ENCODE results near the gene RFX3. TPM values are rescaled to one million over a fixed set of nuclear protein-coding genes. Genes with fewer than 3 reads are reported as not detected.

The RFX3 gene
- total and polyA plus RNA-seq, 2 of the 13 experiments (the other 11 are each of a cell fraction or from before 2014, with no cell fraction given): 2.7 to 5.3 TPM

- FAIRE-seq (no peak), ATAC-seq (no peak), DNase-seq (ENCODE audit: low spot score) (no peak)
- no peak overlapping the region for H2AFZ ChIP-seq (ENCODE audit: low read length)
- H3K4me1 ChIP-seq (ENCODE audit: insufficient read depth, low read length): no peaks in the 10 kb centered on the region
- H3K4me2 ChIP-seq (ENCODE audit: low read depth, low read length): no peak overlapping the region
- H3K9ac ChIP-seq (ENCODE audit: insufficient read depth, low read depth, low read length): no peak overlapping the region
- H3K27me3 ChIP-seq (ENCODE audit: control insufficient read depth in 1 of 2, insufficient read depth in 2 of 2, low read length in 2 of 2): no peaks in the 10 kb centered on the region
- no peaks in the 10 kb centered on the region; a peak in 1 of 5 replicates for H3K36me3 ChIP-seq (replicated peaks in 1 of 2; ENCODE audit: control insufficient read depth in 1 of 2, insufficient read depth in 2 of 2, low read length in 2 of 2)
- H3K79me2 ChIP-seq (ENCODE audit: insufficient read depth, low read length): no peaks in the 10 kb centered on the region
- in situ Hi-C loops (cut with HindIII; ENCODE audit: extremely low pct_ligation_motif_present, low pct_unique_long_range_greater_than_20kb) (no loop called here), intact Hi-C loops (cut with micrococcal nuclease; ENCODE audit: unreplicated experiment) (no loop called here)
- no peak overlapping the region for H3K27ac ChIP-seq (ENCODE audit: extremely low read length, insufficient read depth, low read length)
- H3K9me3 ChIP-seq (ENCODE audit: low read length): no peaks in the 10 kb centered on the region
- ChIA-PET POLR2A (no interaction called here), CTCF (ENCODE audit: low intra/inter-chr PET ratio, low total read pairs) (no interaction called here)
- no peak overlapping the region for H3K4me3 ChIP-seq (replicated peaks in 1 of 3; ENCODE audit: insufficient read depth in 1 of 3, low read depth in 2 of 3, low read length in 3 of 3)
- no peaks in the 10 kb centered on the region for H4K20me1 ChIP-seq (ENCODE audit: insufficient read depth, low read length)
- no TSS peak for BruUV-seq (replicated peaks)
- TF ChIP-seq MED13 (CRISPR knock-in tag; IDR thresholded peaks at IDR 0.05) (no peak), KLF6 (CRISPR knock-in tag; IDR thresholded peaks at IDR 0.05) (no peak), NFE2L1 (CRISPR knock-in tag; IDR thresholded peaks at IDR 0.05; ENCODE audit: borderline replicate concordance) (no peak), SMAD1 (CRISPR knock-in tag; IDR thresholded peaks at IDR 0.05; ENCODE audit: borderline replicate concordance, low read depth) (no peak), FLYWCH1 (CRISPR knock-in tag; IDR thresholded peaks at IDR 0.05) (no peak), POGK (CRISPR knock-in tag; conservative IDR thresholded peaks at IDR 0.05) (no peak), TFDP1 (CRISPR knock-in tag; IDR thresholded peaks at IDR 0.05; ENCODE audit: borderline replicate concordance) (no peak), E2F1 (CRISPR knock-in tag; IDR thresholded peaks at IDR 0.05) (no peak), KDM5A (IDR thresholded peaks at IDR 0.05; ENCODE audit: borderline replicate concordance, low read length) (no peak), GABPB1 (CRISPR knock-in tag; IDR thresholded peaks at IDR 0.05) (no peak), JUND (CRISPR knock-in tag; IDR thresholded peaks at IDR 0.05) (no peak), ZNF18 (CRISPR knock-in tag; IDR thresholded peaks at IDR 0.05; ENCODE audit: insufficient replicate concordance) (no peak), ZNF160 (CRISPR knock-in tag; IDR thresholded peaks at IDR 0.05) (no peak), TIGD3 (CRISPR knock-in tag; IDR thresholded peaks at IDR 0.05; ENCODE audit: borderline replicate concordance) (no peak)
These were observed 34.4 kb downstream of the RFX3 start for GRCh38 chr9:3491450-3491849.

Measured in HepG2 (cell line).